Astrocyte of the spinal cord (primary cell): Measurements from ENCODE around the gene SUPV3L1.

Source experiments
- DNase-seq: peaks from one replicate; pipeline ENCODE4 v3.0.0; 2011; ENCODE audit warnings: low read depth, low spot score
- H3K4me3 ChIP-seq: 2 replicates; pipeline ENCODE4 v1.5.1; 2011; ENCODE audit warnings: low read depth, mild to moderate bottlenecking, low read length, moderate library complexity
- CTCF ChIP-seq: IDR thresholded peaks from 2 replicates; pipeline ENCODE4 v1.5.1; 2012; ENCODE audit warnings: low read depth, mild to moderate bottlenecking, low read length, inconsistent platforms
- in situ Hi-C: cut with HindIII; loops from 2 replicates; pipeline ENCODE4 v1.10.0; 2017; ENCODE audit warnings: low sequenced_read_pairs

Gene SUPV3L1

GRCh38 chr10:69186524-69186923, 6.5 kb downstream of the SUPV3L1 start:
- TF ChIP-seq CTCF = no peak

GRCh38 chr10:69201045-69201444, 21.0 kb downstream of the SUPV3L1 start:
- in situ Hi-C loops = no loop called here
- DNase-seq = no peak
- H3K4me3 ChIP-seq = no peak overlapping the region
- no peak for TF ChIP-seq CTCF

More at GRCh38 chr10:69186524-69186923, 6.5 kb downstream of the SUPV3L1 start:
- no peak overlapping the region for H3K4me3 ChIP-seq
- DNase-seq = no peak
- in situ Hi-C loops = no loop called here

GRCh38 chr10:69202332-69202731, 22.3 kb downstream of the SUPV3L1 start:
- peak; percentile 5 for DNase-seq
- H3K4me3 ChIP-seq = no peak overlapping the region
- no peak for TF ChIP-seq CTCF
- in situ Hi-C loops = no loop called here

GRCh38 chr10:69208761-69209160, 28.7 kb downstream of the SUPV3L1 start:
- no peak for DNase-seq
- H3K4me3 ChIP-seq = no peak overlapping the region
- in situ Hi-C loops = no loop called here
- no peak for TF ChIP-seq CTCF

- DNase-seq = no peak
- no peak for TF ChIP-seq CTCF
- H3K4me3 ChIP-seq = no peak overlapping the region
- in situ Hi-C loops = no loop called here
Observed at GRCh38 chr10:69209787-69210484, 29.9 kb downstream of the SUPV3L1 start.

- no peak for DNase-seq
- H3K4me3 ChIP-seq = no peak overlapping the region
- in situ Hi-C loops = no loop called here
- TF ChIP-seq CTCF = no peak
Observed at GRCh38 chr10:69211104-69211503, 31.1 kb downstream of the SUPV3L1 start.
